Cardiac septum (tissue), 1 donor: Measurements from ENCODE around the gene LGALS3. TPM values are rescaled to one million over a fixed set of nuclear protein-coding genes. Genes with fewer than 3 reads are reported as not detected.

Source experiments
- DNase-seq: peaks from one replicate; pipeline ENCODE4 v3.0.0-alpha.2; 2020; ENCODE audit warnings: low spot score
- intact Hi-C: fragments of 100-400 bp; cut with DNase I; formaldehyde crosslinking; loops from one replicate; pipeline ENCODE4 v1.14.0; 2022
- total RNA-seq: library from RNA; stranded (reverse); fragmentation: NEBNext Ultra II Directional; extraction: Animal tissue kit (Norgen Biotek cat#: 25700); gene quantifications from one replicate; pipeline ENCODE4 v1.2.1, GENCODE V29; 2021
- donor health status: DM: no; HTN: no; CAD: no.

LGALS3 gene
- total RNA-seq, 1 donor from 2014 or later, result 129 TPM

- no peak for DNase-seq
- intact Hi-C loops, result no loop called here
Measured at GRCh38 chr14:55109836-55110235, 19.2 kb upstream of the LGALS3 start.

GRCh38 chr14:55111122-55111708 is 17.8 kb upstream of the LGALS3 start:
- no peak for DNase-seq
- intact Hi-C loops, result no loop called here

- no peak for DNase-seq
Measured at GRCh38 chr14:55114720-55115119, 14.3 kb upstream of the LGALS3 start.

GRCh38 chr14:55115460-55115859 is 13.6 kb upstream of the LGALS3 start:
- intact Hi-C loops, result no loop called here
- no peak for DNase-seq

More at GRCh38 chr14:55114720-55115119, 14.3 kb upstream of the LGALS3 start:
- intact Hi-C loops, result no loop called here

GRCh38 chr14:55115861-55116245 is 13.2 kb upstream of the LGALS3 start:
- no peak for DNase-seq
- intact Hi-C loops, result no loop called here

GRCh38 chr14:55116246-55117030 is 12.6 kb upstream of the LGALS3 start:
- DNase-seq, result no peak
- intact Hi-C loops, result no loop called here

GRCh38 chr14:55117803-55118441 is 11.1 kb upstream of the LGALS3 start:
- intact Hi-C loops, result loop anchor here (1.0 to 2.0 kb wide), 2 partner anchors 10 to 15 kb away; no protein-coding TSS in a partner anchor
- DNase-seq, result no peak

- intact Hi-C loops, result loop anchor here (1.0 to 2.0 kb wide), 2 partner anchors 10 to 16 kb away; no protein-coding TSS in a partner anchor
- no peak for DNase-seq
Measured at GRCh38 chr14:55118761-55119160, 10.3 kb upstream of the LGALS3 start.

GRCh38 chr14:55120571-55121495 is 8.2 kb upstream of the LGALS3 start:
- no peak for DNase-seq
- intact Hi-C loops, result no loop called here

- intact Hi-C loops, result no loop called here
- DNase-seq, result no peak
Measured at GRCh38 chr14:55121628-55122439, 7.2 kb upstream of the LGALS3 start.

- intact Hi-C loops, result no loop called here
- peak; percentile 85 for DNase-seq
Measured at GRCh38 chr14:55122440-55122986, 6.5 kb upstream of the LGALS3 start.

GRCh38 chr14:55123101-55123500 is 6.0 kb upstream of the LGALS3 start:
- DNase-seq, result no peak
- intact Hi-C loops, result no loop called here

GRCh38 chr14:55123852-55124639 is 5.0 kb upstream of the LGALS3 start:
- intact Hi-C loops, result no loop called here
- DNase-seq, result no peak

GRCh38 chr14:55124774-55125386 is 4.2 kb upstream of the LGALS3 start:
- no peak for DNase-seq
- intact Hi-C loops, result no loop called here

GRCh38 chr14:55125403-55125802 is 3.6 kb upstream of the LGALS3 start:
- no peak for DNase-seq
- intact Hi-C loops, result no loop called here

- intact Hi-C loops, result no loop called here
- no peak for DNase-seq
Measured at GRCh38 chr14:55126034-55126433, 3.0 kb upstream of the LGALS3 start.

GRCh38 chr14:55126932-55127459 is 2.1 kb upstream of the LGALS3 start:
- DNase-seq, result no peak
- intact Hi-C loops, result no loop called here
